Tibial nerve (tissue), 4 donors: ENCODE results near the gene IL18R1. TPM values are rescaled to one million over a fixed set of nuclear protein-coding genes. Genes with fewer than 3 reads are reported as not detected.

Experiments used
- DNase-seq, 2 donors: peaks; one replicate each; pipeline ENCODE4 v3.0.0-alpha.2; 2019; ENCODE audit warnings: low spot score in 2 of 2
- H3K27ac ChIP-seq, 4 donors: fragments of 200-600 bp; sonication (generic) in 3 of 4; one replicate each; pipeline ENCODE4 v1.5.1; 2017 to 2019; ENCODE audit warnings: mild to moderate bottlenecking in 1 of 4
- H3K27me3 ChIP-seq, 2 donors: fragments of 200-600 bp; sonication (generic) in 1 of 2; one replicate each; pipeline versions ENCODE4 v1.5.1 to v1.6.0; 2017 to 2019
- H3K36me3 ChIP-seq, 3 donors: fragments of 200-600 bp; sonication (generic); one replicate each; pipeline ENCODE4 v1.5.1; 2018 to 2019
- H3K4me1 ChIP-seq, 4 donors: fragments of 200-600 bp; sonication (generic) in 3 of 4; one replicate each; pipeline ENCODE4 v1.5.1; 2017 to 2019
- H3K4me3 ChIP-seq, 4 donors: fragments of 200-600 bp; sonication (generic) in 3 of 4; one replicate each; pipeline ENCODE4 v1.5.1; 2017 to 2019; ENCODE audit warnings: mild to moderate bottlenecking in 1 of 4, moderate library complexity in 1 of 4
- H3K9me3 ChIP-seq, 4 donors: fragments of 200-600 bp; sonication (generic) in 3 of 4; one replicate each; pipeline ENCODE4 v1.5.1; 2017 to 2019
- CTCF ChIP-seq, 5 experiments: fragments of 200-600 bp in 3 of 5; fragments of 450-650 bp in 2 of 5; sonication (generic) in 3 of 5; IDR thresholded peaks; one replicate each; pipeline ENCODE4 v1.5.1; 2016 to 2019; ENCODE audit warnings: antibody characterized with exemption in 5 of 5, mild to moderate bottlenecking in 3 of 5, moderate library complexity in 2 of 5
- EP300 ChIP-seq, 2 donors: sonication (generic); formaldehyde crosslinking; IDR thresholded peaks; one replicate each; pipeline ENCODE4 v1.6.1; 2017; ENCODE audit warnings: antibody characterized with exemption in 2 of 2, mild to moderate bottlenecking in 1 of 2
- POLR2A ChIP-seq, 2 donors: fragments of 450-650 bp; IDR thresholded peaks; one replicate each; pipeline ENCODE4 v1.6.1; 2017; ENCODE audit warnings: antibody characterized with exemption in 2 of 2, mild to moderate bottlenecking in 2 of 2, moderate library complexity in 2 of 2
- WGBS, 2 donors: methylation state at CpG; one replicate each; pipeline ENCODE4 v1.1.5; 2018; 5-methylcytosine and 5-hydroxymethylcytosine counted together
- total RNA-seq, 4 donors: library from RNA; depleted of rRNA; stranded (reverse); fragments of >200 nt; gene quantifications; one replicate each; pipeline ENCODE4 v1.1.0, GENCODE V29; 2016

IL18R1 gene
- total RNA-seq, 4 donors from 2014 or later: 1.7 to 3.9 (median 3.8) TPM

GRCh38 chr2:102331311-102331980 lies 24.1 kb upstream of the IL18R1 start:
- Histone ChIP-seq H3K4me3 (no peak overlapping the region), H3K9me3 (peaks cover 0 to 6% (median 0%) of the 10 kb centered on the region in 4 donors), H3K27ac (no peak overlapping the region), H3K4me1 (peaks cover 0 to 6% (median 0%) of the 10 kb centered on the region in 4 donors), H3K36me3 (no peaks in the 10 kb centered on the region), H3K27me3 (no peaks in the 10 kb centered on the region)
- TF ChIP-seq CTCF (IDR thresholded peaks at IDR 0.05): no peak
- no peak for DNase-seq
- WGBS, 2 donors: 62 to 71% methylated on average over 5 of the region's 5 CpGs

- H3K36me3 ChIP-seq: no peaks in the 10 kb centered on the region
- no peak for DNase-seq
- H3K9me3 ChIP-seq: peaks cover 0 to 6% (median 0%) of the 10 kb centered on the region in 4 donors
- no peaks in the 10 kb centered on the region for H3K27me3 ChIP-seq
- H3K4me3 ChIP-seq: no peak overlapping the region
- TF ChIP-seq CTCF (IDR thresholded peaks at IDR 0.05) (no peak), POLR2A (IDR thresholded peaks at IDR 0.05) (no peak), EP300 (IDR thresholded peaks at IDR 0.05) (no peak)
- H3K27ac ChIP-seq: no peak overlapping the region
- peaks cover 0 to 9% (median 0%) of the 10 kb centered on the region in 4 donors for H3K4me1 ChIP-seq
- WGBS, 2 donors: 71 to 83% methylated on average over 1 of the region's 1 CpG
Observed at GRCh38 chr2:102334486-102334885, 21.1 kb upstream of the IL18R1 start.

- Histone ChIP-seq H3K36me3 (no peaks in the 10 kb centered on the region), H3K9me3 (peaks cover 0 to 5% (median 0%) of the 10 kb centered on the region in 4 donors), H3K27me3 (no peaks in the 10 kb centered on the region), H3K27ac (no peak overlapping the region), H3K4me1 (peaks cover 0 to 9% (median 0%) of the 10 kb centered on the region in 4 donors), H3K4me3 (no peak overlapping the region)
- WGBS, 2 donors: 52 to 73% methylated on average over 8 of the region's 8 CpGs
- no peak for DNase-seq
- no peak for TF ChIP-seq CTCF (IDR thresholded peaks at IDR 0.05)
- no peak for TF ChIP-seq EP300 (IDR thresholded peaks at IDR 0.05)
- TF ChIP-seq POLR2A (IDR thresholded peaks at IDR 0.05): no peak
Observed at GRCh38 chr2:102335871-102336366, 19.7 kb upstream of the IL18R1 start.

- 75 to 87% methylated on average over 3 of the region's 3 CpGs for WGBS, 2 donors
- Histone ChIP-seq H3K9me3 (no peaks in the 10 kb centered on the region), H3K4me1 (peaks cover 0 to 9% (median 0%) of the 10 kb centered on the region in 4 donors), H3K4me3 (no peak overlapping the region), H3K27me3 (no peaks in the 10 kb centered on the region), H3K27ac (no peak overlapping the region), H3K36me3 (no peaks in the 10 kb centered on the region)
- TF ChIP-seq POLR2A (IDR thresholded peaks at IDR 0.05): no peak
- no peak for TF ChIP-seq CTCF (IDR thresholded peaks at IDR 0.05)
- peak in 1 of 2 donors; percentile 10 for TF ChIP-seq EP300 (IDR thresholded peaks at IDR 0.05)
- no peak for DNase-seq
Observed at GRCh38 chr2:102336502-102336945, 19.1 kb upstream of the IL18R1 start.

GRCh38 chr2:102337012-102337411 lies 18.6 kb upstream of the IL18R1 start:
- peaks cover 0 to 9% (median 0%) of the 10 kb centered on the region in 4 donors for H3K4me1 ChIP-seq
- H3K4me3 ChIP-seq: no peak overlapping the region
- H3K27me3 ChIP-seq: no peaks in the 10 kb centered on the region
- TF ChIP-seq CTCF (IDR thresholded peaks at IDR 0.05) (no peak), EP300 (IDR thresholded peaks at IDR 0.05) (no peak), POLR2A (IDR thresholded peaks at IDR 0.05) (no peak)
- WGBS, 2 donors: 23 to 37% methylated on average over 1 of the region's 1 CpG
- no peak overlapping the region for H3K27ac ChIP-seq
- H3K36me3 ChIP-seq: no peaks in the 10 kb centered on the region
- no peak for DNase-seq
- no peaks in the 10 kb centered on the region for H3K9me3 ChIP-seq
